ENCODE data around the gene PNMA6A.
"Not testable (repeated sequence)": the region's sequence is repeated elsewhere in the genome, so short reads cannot be mapped to it uniquely, and the experiment has no call there.

- not testable (repeated sequence) for TF ChIP-seq CTCF (IDR thresholded peaks at IDR 0.05; ENCODE audit: low read depth, low read length); EZH2phosphoT487 (IDR thresholded peaks at IDR 0.05; ENCODE audit: low read depth)
Measured at GRCh38 chrX:153083238-153083923, 11.1 kb downstream of the PNMA6A start.
